HEK293 (cell line): ENCODE data around the gene ITGAL.

Experiments used
- GLI4 ChIP-seq: fragments of 450-650 bp; formaldehyde crosslinking; IDR thresholded peaks from 2 replicates; pipeline ENCODE4 v1.5.1; 2016; ENCODE audit warnings: missing biosample characterization, missing genetic modification characterization
- HOXC10 ChIP-seq: sonication (generic); formaldehyde crosslinking; IDR thresholded peaks from 2 replicates; pipeline ENCODE4 v1.8.1; 2023; ENCODE audit warnings: mild to moderate bottlenecking, missing genetic modification reagents
- HOXD13 ChIP-seq: sonication (generic); formaldehyde crosslinking; IDR thresholded peaks from 2 replicates; pipeline ENCODE4 v1.8.0; 2022; ENCODE audit warnings: missing genetic modification reagents, borderline replicate concordance
- IKZF3 ChIP-seq: fragments of 450-650 bp; IDR thresholded peaks from 2 replicates; pipeline ENCODE4 v1.5.0; 2018; ENCODE audit warnings: missing biosample characterization, mild to moderate bottlenecking, missing genetic modification characterization, moderate library complexity
- KLF9 ChIP-seq: fragments of 450-650 bp; formaldehyde crosslinking; IDR thresholded peaks from 2 replicates; pipeline ENCODE4 v1.5.1; 2016; ENCODE audit warnings: missing biosample characterization, missing genetic modification characterization, low read depth
- YY1 ChIP-seq: fragments of 450-650 bp; formaldehyde crosslinking; IDR thresholded peaks from 2 replicates; pipeline ENCODE4 v1.5.1; 2018; ENCODE audit warnings: missing biosample characterization, missing genetic modification characterization
- ZBTB8A ChIP-seq: fragments of 450-650 bp; formaldehyde crosslinking; IDR thresholded peaks from 2 replicates; pipeline ENCODE4 v1.5.1; 2016; ENCODE audit warnings: missing biosample characterization, missing genetic modification characterization
- ZNF16 ChIP-seq: fragments of 450-650 bp; formaldehyde crosslinking; IDR thresholded peaks from 2 replicates; pipeline ENCODE4 v1.5.1; 2016; ENCODE audit warnings: low read depth, missing biosample characterization, missing genetic modification characterization
- ZNF169 ChIP-seq: fragments of 450-650 bp; formaldehyde crosslinking; IDR thresholded peaks from 2 replicates; pipeline ENCODE4 v1.5.1; 2016; ENCODE audit warnings: missing biosample characterization, missing genetic modification characterization
- ZNF175 ChIP-seq: fragments of 450-650 bp; formaldehyde crosslinking; IDR thresholded peaks from 2 replicates; pipeline ENCODE4 v1.5.1; 2016; ENCODE audit warnings: missing biosample characterization, missing genetic modification characterization
- ZNF23 ChIP-seq: fragments of 450-650 bp; formaldehyde crosslinking; IDR thresholded peaks from 2 replicates; pipeline ENCODE4 v1.5.1; 2016; ENCODE audit warnings: missing biosample characterization, missing genetic modification characterization, borderline replicate concordance
- ZNF24 ChIP-seq: fragments of 450-650 bp; formaldehyde crosslinking; IDR thresholded peaks from 2 replicates; pipeline ENCODE4 v1.5.1; 2016; ENCODE audit warnings: missing biosample characterization, missing genetic modification characterization
- ZNF248 ChIP-seq: fragments of 450-650 bp; formaldehyde crosslinking; IDR thresholded peaks from 2 replicates; pipeline ENCODE4 v1.5.1; 2017; ENCODE audit warnings: missing biosample characterization, missing genetic modification characterization
- ZNF561 ChIP-seq: fragments of 450-650 bp; IDR thresholded peaks from 2 replicates; pipeline ENCODE4 v1.5.1; 2018; ENCODE audit warnings: missing biosample characterization, missing genetic modification characterization, borderline replicate concordance
- ZNF629 ChIP-seq: fragments of 450-650 bp; formaldehyde crosslinking; IDR thresholded peaks from 2 replicates; pipeline ENCODE4 v1.5.1; 2017; ENCODE audit warnings: missing biosample characterization, missing genetic modification characterization
- TF ChIP-seq, protein P1 (sequence below): fragments of 450-650 bp; formaldehyde crosslinking; IDR thresholded peaks from 2 replicates; pipeline ENCODE4 v1.5.1; 2016; ENCODE audit warnings: missing biosample characterization, missing genetic modification characterization, low read depth
- TF ChIP-seq, protein P2 (sequence below): fragments of 450-650 bp; formaldehyde crosslinking; IDR thresholded peaks from 2 replicates; pipeline ENCODE4 v1.5.1; 2016; ENCODE audit warnings: missing biosample characterization, missing genetic modification characterization, borderline replicate concordance
- TF ChIP-seq, protein P3 (sequence below): fragments of 450-650 bp; IDR thresholded peaks from 2 replicates; pipeline ENCODE4 v1.5.1; 2018; ENCODE audit warnings: missing biosample characterization, missing genetic modification characterization
- TF ChIP-seq, protein P4 (sequence below): fragments of 450-650 bp; formaldehyde crosslinking; IDR thresholded peaks from 2 replicates; pipeline ENCODE4; 2016; ENCODE audit warnings: missing biosample characterization, missing genetic modification characterization
- TF ChIP-seq, protein P5 (sequence below): fragments of 450-650 bp; formaldehyde crosslinking; IDR thresholded peaks from 2 replicates; pipeline ENCODE4 v1.5.1; 2016; ENCODE audit warnings: missing biosample characterization, missing genetic modification characterization
- TF ChIP-seq, protein P6 (sequence below): fragments of 450-650 bp; formaldehyde crosslinking; IDR thresholded peaks from 2 replicates; pipeline ENCODE4 v1.5.1; 2016; ENCODE audit warnings: missing biosample characterization, missing genetic modification characterization
- TF ChIP-seq, protein P7 (sequence below): fragments of 450-650 bp; formaldehyde crosslinking; IDR thresholded peaks from 2 replicates; pipeline ENCODE4 v1.5.1; 2017; ENCODE audit warnings: missing biosample characterization, missing genetic modification characterization
- TF ChIP-seq, protein P8 (sequence below): fragments of 450-650 bp; formaldehyde crosslinking; IDR thresholded peaks from 2 replicates; pipeline ENCODE4 v1.5.1; 2016; ENCODE audit warnings: missing biosample characterization, missing genetic modification characterization

Gene ITGAL

DNA sequence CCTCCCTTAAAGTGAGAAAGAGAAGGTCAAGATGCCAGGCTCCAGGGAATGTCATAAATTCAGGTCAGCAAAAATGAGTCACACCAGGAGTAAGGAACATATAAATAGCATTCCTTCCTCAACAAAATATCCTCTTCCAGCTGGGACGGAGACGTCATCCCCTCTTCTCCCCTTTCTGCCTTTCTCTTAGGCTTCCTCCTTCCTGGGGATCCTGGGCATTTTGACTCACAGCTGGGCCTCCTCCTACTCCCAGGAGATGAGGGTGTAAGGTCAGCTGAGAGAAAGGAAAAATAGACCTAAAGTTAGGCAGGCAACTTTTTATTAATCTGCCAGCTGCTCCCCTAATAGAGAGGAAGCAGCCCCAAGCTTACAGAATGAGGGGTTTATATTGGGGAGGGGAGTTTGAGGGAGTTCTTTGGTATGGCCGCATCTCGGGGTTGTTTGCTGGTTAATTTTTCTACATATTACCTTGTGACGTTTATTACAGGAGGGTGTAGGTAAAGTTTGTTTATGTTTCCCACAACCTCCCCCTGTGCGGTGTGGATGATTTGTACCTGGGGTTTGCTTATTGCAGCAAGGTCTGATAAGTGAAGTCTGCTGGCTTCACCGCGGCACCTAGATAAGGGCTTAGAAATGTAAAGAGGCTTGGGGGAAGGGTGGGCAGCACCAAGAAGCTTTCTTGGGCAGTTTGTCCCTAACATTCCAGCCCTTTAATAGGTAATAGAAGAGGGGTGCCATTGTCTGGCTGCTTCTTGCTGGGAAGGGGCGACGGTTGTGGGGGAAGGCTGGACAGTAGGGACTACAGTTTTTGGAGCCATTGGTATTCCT is 69.2 kb downstream of the ITGAL start (continued):
- TF ChIP-seq, protein P1, sequence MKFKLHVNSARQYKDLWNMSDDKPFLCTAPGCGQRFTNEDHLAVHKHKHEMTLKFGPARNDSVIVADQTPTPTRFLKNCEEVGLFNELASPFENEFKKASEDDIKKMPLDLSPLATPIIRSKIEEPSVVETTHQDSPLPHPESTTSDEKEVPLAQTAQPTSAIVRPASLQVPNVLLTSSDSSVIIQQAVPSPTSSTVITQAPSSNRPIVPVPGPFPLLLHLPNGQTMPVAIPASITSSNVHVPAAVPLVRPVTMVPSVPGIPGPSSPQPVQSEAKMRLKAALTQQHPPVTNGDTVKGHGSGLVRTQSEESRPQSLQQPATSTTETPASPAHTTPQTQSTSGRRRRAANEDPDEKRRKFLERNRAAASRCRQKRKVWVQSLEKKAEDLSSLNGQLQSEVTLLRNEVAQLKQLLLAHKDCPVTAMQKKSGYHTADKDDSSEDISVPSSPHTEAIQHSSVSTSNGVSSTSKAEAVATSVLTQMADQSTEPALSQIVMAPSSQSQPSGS, result no peak
- TF ChIP-seq ZNF175 (no peak), ZNF169 (tag by site-specific recombination) (no peak), YY1 (tag by site-specific recombination) (no peak), KLF9 (tag by site-specific recombination) (no peak), ZBTB8A (tag by site-specific recombination) (peak; percentile 50), IKZF3 (tag by site-specific recombination) (peak; percentile 51), ZNF629 (peak; percentile 91), ZNF248 (tag by site-specific recombination) (no peak), HOXC10 (no peak), ZNF561 (tag by site-specific recombination) (no peak), GLI4 (no peak), ZNF24 (tag by site-specific recombination) (no peak; the same call in 1 of the 2 replicates), ZNF23 (no peak), ZNF16 (tag by site-specific recombination) (no peak), HOXD13 (CRISPR knock-in tag) (no peak)
- TF ChIP-seq, protein P2, sequence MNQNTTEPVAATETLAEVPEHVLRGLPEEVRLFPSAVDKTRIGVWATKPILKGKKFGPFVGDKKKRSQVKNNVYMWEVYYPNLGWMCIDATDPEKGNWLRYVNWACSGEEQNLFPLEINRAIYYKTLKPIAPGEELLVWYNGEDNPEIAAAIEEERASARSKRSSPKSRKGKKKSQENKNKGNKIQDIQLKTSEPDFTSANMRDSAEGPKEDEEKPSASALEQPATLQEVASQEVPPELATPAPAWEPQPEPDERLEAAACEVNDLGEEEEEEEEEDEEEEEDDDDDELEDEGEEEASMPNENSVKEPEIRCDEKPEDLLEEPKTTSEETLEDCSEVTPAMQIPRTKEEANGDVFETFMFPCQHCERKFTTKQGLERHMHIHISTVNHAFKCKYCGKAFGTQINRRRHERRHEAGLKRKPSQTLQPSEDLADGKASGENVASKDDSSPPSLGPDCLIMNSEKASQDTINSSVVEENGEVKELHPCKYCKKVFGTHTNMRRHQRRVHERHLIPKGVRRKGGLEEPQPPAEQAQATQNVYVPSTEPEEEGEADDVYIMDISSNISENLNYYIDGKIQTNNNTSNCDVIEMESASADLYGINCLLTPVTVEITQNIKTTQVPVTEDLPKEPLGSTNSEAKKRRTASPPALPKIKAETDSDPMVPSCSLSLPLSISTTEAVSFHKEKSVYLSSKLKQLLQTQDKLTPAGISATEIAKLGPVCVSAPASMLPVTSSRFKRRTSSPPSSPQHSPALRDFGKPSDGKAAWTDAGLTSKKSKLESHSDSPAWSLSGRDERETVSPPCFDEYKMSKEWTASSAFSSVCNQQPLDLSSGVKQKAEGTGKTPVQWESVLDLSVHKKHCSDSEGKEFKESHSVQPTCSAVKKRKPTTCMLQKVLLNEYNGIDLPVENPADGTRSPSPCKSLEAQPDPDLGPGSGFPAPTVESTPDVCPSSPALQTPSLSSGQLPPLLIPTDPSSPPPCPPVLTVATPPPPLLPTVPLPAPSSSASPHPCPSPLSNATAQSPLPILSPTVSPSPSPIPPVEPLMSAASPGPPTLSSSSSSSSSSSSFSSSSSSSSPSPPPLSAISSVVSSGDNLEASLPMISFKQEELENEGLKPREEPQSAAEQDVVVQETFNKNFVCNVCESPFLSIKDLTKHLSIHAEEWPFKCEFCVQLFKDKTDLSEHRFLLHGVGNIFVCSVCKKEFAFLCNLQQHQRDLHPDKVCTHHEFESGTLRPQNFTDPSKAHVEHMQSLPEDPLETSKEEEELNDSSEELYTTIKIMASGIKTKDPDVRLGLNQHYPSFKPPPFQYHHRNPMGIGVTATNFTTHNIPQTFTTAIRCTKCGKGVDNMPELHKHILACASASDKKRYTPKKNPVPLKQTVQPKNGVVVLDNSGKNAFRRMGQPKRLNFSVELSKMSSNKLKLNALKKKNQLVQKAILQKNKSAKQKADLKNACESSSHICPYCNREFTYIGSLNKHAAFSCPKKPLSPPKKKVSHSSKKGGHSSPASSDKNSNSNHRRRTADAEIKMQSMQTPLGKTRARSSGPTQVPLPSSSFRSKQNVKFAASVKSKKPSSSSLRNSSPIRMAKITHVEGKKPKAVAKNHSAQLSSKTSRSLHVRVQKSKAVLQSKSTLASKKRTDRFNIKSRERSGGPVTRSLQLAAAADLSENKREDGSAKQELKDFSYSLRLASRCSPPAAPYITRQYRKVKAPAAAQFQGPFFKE, result no peak
- TF ChIP-seq, protein P3, sequence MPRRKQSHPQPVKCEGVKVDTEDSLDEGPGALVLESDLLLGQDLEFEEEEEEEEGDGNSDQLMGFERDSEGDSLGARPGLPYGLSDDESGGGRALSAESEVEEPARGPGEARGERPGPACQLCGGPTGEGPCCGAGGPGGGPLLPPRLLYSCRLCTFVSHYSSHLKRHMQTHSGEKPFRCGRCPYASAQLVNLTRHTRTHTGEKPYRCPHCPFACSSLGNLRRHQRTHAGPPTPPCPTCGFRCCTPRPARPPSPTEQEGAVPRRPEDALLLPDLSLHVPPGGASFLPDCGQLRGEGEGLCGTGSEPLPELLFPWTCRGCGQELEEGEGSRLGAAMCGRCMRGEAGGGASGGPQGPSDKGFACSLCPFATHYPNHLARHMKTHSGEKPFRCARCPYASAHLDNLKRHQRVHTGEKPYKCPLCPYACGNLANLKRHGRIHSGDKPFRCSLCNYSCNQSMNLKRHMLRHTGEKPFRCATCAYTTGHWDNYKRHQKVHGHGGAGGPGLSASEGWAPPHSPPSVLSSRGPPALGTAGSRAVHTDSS (tag by site-specific recombination), result no peak
- TF ChIP-seq, protein P4, sequence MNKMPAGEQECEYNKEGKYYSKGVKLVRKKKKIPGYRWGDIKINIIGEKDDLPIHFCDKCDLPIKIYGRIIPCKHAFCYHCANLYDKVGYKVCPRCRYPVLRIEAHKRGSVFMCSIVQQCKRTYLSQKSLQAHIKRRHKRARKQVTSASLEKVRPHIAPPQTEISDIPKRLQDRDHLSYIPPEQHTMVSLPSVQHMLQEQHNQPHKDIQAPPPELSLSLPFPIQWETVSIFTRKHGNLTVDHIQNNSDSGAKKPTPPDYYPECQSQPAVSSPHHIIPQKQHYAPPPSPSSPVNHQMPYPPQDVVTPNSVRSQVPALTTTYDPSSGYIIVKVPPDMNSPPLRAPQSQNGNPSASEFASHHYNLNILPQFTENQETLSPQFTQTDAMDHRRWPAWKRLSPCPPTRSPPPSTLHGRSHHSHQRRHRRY (tag by site-specific recombination), result no peak
- TF ChIP-seq, protein P5, sequence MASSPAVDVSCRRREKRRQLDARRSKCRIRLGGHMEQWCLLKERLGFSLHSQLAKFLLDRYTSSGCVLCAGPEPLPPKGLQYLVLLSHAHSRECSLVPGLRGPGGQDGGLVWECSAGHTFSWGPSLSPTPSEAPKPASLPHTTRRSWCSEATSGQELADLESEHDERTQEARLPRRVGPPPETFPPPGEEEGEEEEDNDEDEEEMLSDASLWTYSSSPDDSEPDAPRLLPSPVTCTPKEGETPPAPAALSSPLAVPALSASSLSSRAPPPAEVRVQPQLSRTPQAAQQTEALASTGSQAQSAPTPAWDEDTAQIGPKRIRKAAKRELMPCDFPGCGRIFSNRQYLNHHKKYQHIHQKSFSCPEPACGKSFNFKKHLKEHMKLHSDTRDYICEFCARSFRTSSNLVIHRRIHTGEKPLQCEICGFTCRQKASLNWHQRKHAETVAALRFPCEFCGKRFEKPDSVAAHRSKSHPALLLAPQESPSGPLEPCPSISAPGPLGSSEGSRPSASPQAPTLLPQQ (tag by site-specific recombination), result peak; percentile 51; the same call in 1 of the 2 replicates
- TF ChIP-seq, protein P6, sequence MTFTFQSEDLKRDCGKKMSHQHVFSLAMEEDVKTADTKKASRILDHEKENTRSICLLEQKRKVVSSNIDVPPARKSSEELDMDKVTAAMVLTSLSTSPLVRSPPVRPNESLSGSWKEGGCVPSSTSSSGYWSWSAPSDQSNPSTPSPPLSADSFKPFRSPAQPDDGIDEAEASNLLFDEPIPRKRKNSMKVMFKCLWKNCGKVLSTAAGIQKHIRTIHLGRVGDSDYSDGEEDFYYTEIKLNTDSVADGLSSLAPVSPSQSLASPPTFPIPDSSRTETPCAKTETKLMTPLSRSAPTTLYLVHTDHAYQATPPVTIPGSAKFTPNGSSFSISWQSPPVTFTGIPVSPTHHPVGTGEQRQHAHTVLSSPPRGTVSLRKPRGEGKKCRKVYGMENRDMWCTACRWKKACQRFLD, result no peak
- TF ChIP-seq, protein P7, sequence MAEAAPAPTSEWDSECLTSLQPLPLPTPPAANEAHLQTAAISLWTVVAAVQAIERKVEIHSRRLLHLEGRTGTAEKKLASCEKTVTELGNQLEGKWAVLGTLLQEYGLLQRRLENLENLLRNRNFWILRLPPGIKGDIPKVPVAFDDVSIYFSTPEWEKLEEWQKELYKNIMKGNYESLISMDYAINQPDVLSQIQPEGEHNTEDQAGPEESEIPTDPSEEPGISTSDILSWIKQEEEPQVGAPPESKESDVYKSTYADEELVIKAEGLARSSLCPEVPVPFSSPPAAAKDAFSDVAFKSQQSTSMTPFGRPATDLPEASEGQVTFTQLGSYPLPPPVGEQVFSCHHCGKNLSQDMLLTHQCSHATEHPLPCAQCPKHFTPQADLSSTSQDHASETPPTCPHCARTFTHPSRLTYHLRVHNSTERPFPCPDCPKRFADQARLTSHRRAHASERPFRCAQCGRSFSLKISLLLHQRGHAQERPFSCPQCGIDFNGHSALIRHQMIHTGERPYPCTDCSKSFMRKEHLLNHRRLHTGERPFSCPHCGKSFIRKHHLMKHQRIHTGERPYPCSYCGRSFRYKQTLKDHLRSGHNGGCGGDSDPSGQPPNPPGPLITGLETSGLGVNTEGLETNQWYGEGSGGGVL, result 0 out of 2 replicates have a peak, but pooled peaks have one; percentile 30
- TF ChIP-seq, protein P8, sequence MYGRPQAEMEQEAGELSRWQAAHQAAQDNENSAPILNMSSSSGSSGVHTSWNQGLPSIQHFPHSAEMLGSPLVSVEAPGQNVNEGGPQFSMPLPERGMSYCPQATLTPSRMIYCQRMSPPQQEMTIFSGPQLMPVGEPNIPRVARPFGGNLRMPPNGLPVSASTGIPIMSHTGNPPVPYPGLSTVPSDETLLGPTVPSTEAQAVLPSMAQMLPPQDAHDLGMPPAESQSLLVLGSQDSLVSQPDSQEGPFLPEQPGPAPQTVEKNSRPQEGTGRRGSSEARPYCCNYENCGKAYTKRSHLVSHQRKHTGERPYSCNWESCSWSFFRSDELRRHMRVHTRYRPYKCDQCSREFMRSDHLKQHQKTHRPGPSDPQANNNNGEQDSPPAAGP (tag by site-specific recombination), result peak; percentile 54
